PFSK-1 (cell line): ENCODE measurements around the gene BCL6B.

Experiments
- POLR2AphosphoS5 ChIP-seq: IDR thresholded peaks from 2 replicates; pipeline ENCODE4 v1.6.1; 2012; ENCODE audit warnings: low read depth, mild to moderate bottlenecking, control low read depth, low read length, moderate library complexity
- REST ChIP-seq, 2 experiments: IDR thresholded peaks; 2 replicates each; pipeline versions ENCODE4 v1.6.1 to v1.8.0; 2011 to 2012; ENCODE audit warnings: low read depth in 2 of 2, low read length in 2 of 2, control low read depth in 1 of 2, inconsistent platforms in 1 of 2, mild to moderate bottlenecking in 1 of 2, moderate library complexity in 1 of 2; ENCODE audit not compliant: insufficient read depth in 1 of 2
- TAF1 ChIP-seq: IDR thresholded peaks from 2 replicates; pipeline ENCODE4 v1.6.1; 2012; ENCODE audit warnings: low read length, control low read depth, borderline replicate concordance; ENCODE audit not compliant: insufficient read depth

GRCh38 chr17:6998855-6999508, 23.9 kb upstream of the BCL6B start:
- TF ChIP-seq TAF1 (no peak), POLR2AphosphoS5 (no peak), REST (IDR thresholded peaks at IDR 0.05; ENCODE audit: insufficient read depth in 1 of 2, low read depth in 2 of 2, low read length in 2 of 2) (no peak)
